Activated CD4-positive, alpha-beta T cell treated with anti-CD3 and anti-CD28 coated beads for 36 hours (primary cell): Measurements from ENCODE around the gene EVI5L. TPM values are rescaled to one million over a fixed set of nuclear protein-coding genes. Genes with fewer than 3 reads are reported as not detected.

Experiments
- ATAC-seq: fragments of 200-7000 bp; cut with Tn5 transposase; one replicate; pipeline ENCODE4 v1.10.0; 2021; ENCODE audit warnings: mild to moderate bottlenecking, moderate library complexity
- CTCF ChIA-PET: fragments of 350-600 bp; sonication (Branson Sonifier 250); formaldehyde crosslinking; loops from one replicate; lab custom pipeline; 2021; ENCODE audit warnings: antibody characterized with exemption; lab: Charles Lee
- POLR2A ChIA-PET: fragments of 350-600 bp; sonication (Branson Sonifier 250); formaldehyde crosslinking; loops from one replicate; lab custom pipeline; 2021; ENCODE audit warnings: antibody characterized with exemption, inconsistent platforms; lab: Charles Lee
- DNase-seq: peaks from one replicate; pipeline ENCODE4 v3.0.0-alpha.2; 2020
- H3K27ac Mint-ChIP-seq: one replicate; pipeline ENCODE4 v1.8.0; 2021; ENCODE audit warnings: mixed read lengths
- H3K27me3 Mint-ChIP-seq: one replicate; pipeline ENCODE4 v1.8.0; 2021; ENCODE audit warnings: mixed read lengths
- H3K36me3 Mint-ChIP-seq: one replicate; pipeline ENCODE4 v1.8.0; 2021; ENCODE audit warnings: low read depth, mixed read lengths
- H3K4me1 Mint-ChIP-seq: one replicate; pipeline ENCODE4 v1.8.0; 2021; ENCODE audit warnings: mixed read lengths
- H3K4me3 Mint-ChIP-seq: one replicate; pipeline ENCODE4 v1.8.0; 2021; ENCODE audit warnings: mild to moderate bottlenecking, moderate library complexity, mixed read lengths
- H3K9me3 Mint-ChIP-seq: one replicate; pipeline ENCODE4 v1.8.0; 2021; ENCODE audit warnings: low read depth, mixed read lengths
- intact Hi-C, 2 experiments: fragments of 100-400 bp; cut with DNase I in 1 of 2; cut with micrococcal nuclease in 1 of 2; formaldehyde crosslinking; loops; one replicate each; pipeline versions ENCODE4 v1.14.2 to v1.15.1; 2022 to 2024; cut with DNase I, micrococcal nuclease
- total RNA-seq, 2 experiments: library from RNA; stranded (reverse); gene quantifications; one replicate each; pipeline ENCODE4 v1.2.3, GENCODE V29; 2021

Gene EVI5L
- total RNA-seq, 2 experiments from 2014 or later: 4.8 to 5.9 TPM

DNA sequence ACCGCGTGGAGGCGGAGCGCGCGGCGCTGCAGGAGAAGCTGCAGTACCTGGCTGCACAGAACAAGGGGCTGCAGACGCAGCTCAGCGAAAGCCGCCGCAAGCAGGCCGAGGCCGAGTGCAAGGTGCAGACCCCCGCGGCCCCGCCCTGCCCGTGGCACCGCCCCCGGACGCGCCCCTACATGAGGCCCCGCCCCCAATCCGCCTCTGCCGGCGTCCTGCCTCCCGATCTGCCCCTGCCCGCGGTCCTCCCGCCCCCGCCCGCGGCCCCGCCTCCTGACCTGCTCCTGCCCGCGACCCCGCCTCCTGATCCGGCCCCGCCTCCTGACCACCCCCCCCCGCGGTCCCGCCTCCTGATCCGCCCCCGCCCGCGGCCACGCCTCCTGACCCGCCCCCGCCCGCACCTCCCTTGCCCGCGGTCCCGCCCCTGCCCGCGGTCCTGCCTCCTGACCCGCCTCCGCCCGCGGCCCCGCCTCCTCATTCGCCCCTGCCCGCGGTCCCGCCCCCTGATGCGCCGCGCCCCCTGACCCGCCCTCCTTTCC is 32.5 kb downstream of the EVI5L start:
- Mint-ChIP-seq H3K27ac (no peak overlapping the region), H3K36me3 (no peaks in the 10 kb centered on the region), H3K4me3 (peak overlapping the region; percentile 40), H3K4me1 (peaks cover 12% of the 10 kb centered on the region), H3K9me3 (no peaks in the 10 kb centered on the region), H3K27me3 (peaks cover 14% of the 10 kb centered on the region)
- ChIA-PET CTCF (interaction anchor here (1.0 to 2.1 kb wide), 7 partner anchors 11 to 81 kb away, joined by 3 to 10 read pairs (median 5); partner anchors contain the start of genes SNAPC2 and TIMM44), POLR2A (no interaction called here)
- intact Hi-C loops: loop anchor here in 1 of 2 experiments (1.0 kb wide), 4 partner anchors 8 to 58 kb away; partner anchors contain the start of gene SNAPC2
- peak; percentile 74 for ATAC-seq
- peak; percentile 95 for DNase-seq

- ChIA-PET POLR2A (no interaction called here), CTCF (interaction anchor here (0.5 to 1.6 kb wide), 3 partner anchors 16 to 460 kb away, joined by 4 read pairs; no protein-coding TSS in a partner anchor)
- Mint-ChIP-seq H3K4me1 (peaks cover 14% of the 10 kb centered on the region), H3K36me3 (no peaks in the 10 kb centered on the region), H3K9me3 (no peaks in the 10 kb centered on the region), H3K4me3 (no peak overlapping the region), H3K27ac (no peak overlapping the region), H3K27me3 (peaks cover 14% of the 10 kb centered on the region)
- DNase-seq (peak; percentile 41), ATAC-seq (no peak)
- intact Hi-C loops: no loop called here
Measured at GRCh38 chr19:7863157-7863970, 33.3 kb downstream of the EVI5L start.

DNA sequence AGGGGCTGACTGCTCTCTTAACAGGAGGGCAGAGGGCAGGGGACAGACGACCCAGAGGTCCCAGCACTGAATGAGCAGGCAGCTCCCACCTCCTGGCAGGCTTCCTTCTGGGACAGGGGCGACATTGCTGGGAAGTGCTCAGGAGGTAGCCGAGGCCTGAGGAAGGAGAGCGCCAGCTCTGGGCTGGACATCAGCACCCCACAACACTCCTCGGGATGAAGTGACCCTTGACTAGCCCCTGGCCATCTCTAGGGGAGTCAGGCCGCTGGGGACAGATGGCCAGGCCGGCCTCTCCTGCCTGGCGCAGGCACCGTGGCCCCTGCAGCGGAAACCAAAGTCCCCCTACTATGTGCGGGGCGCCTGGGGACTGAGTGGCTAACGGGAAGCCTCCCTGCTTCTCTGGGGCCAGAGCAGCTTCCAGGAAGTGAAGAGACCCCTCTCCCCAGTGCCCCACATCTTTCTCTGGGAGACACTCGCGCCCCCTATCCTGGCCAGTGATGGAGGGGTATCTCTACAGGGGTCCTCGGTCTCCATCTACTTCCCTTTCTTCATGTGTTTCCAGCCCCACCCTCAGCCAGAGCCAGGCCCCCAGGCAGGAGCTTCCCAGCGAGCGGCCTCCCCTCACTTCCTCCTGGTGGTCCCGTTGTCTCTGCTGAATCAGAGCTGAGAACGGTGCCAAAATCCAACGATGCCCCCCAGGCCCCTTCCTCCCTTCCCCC is 34.1 kb downstream of the EVI5L start:
- intact Hi-C loops: no loop called here
- H3K36me3 Mint-ChIP-seq: no peaks in the 10 kb centered on the region
- ChIA-PET CTCF (interaction anchor here (0.5 kb wide), 1 partner anchor 316 kb away, joined by 3 read pairs; no protein-coding TSS in a partner anchor), POLR2A (no interaction called here)
- peaks cover 21% of the 10 kb centered on the region for H3K4me1 Mint-ChIP-seq
- DNase-seq (no peak), ATAC-seq (no peak)
- H3K4me3 Mint-ChIP-seq: no peak overlapping the region
- no peaks in the 10 kb centered on the region for H3K9me3 Mint-ChIP-seq
- H3K27me3 Mint-ChIP-seq: peaks cover 14% of the 10 kb centered on the region
- no peak overlapping the region for H3K27ac Mint-ChIP-seq

DNA sequence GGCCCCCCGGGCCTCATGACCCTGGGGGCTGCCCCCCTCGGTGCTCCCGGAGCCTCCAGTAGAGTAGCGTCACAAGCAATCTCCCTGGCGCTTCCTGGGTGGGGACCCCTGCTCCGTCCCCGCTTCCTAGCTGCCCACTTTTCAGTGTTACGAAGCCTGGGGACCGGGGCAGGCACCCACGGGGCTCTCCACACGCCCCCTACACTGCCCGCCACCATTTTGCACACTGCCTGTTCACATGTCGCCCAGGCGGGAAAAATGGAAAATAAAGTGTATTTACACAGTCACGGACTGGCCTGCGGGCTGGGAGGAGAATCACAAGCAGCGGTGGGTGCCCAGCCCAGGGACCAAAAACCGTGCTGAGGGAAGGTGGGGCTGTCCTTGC is 34.7 kb downstream of the EVI5L start:
- CTCF ChIA-PET: interaction anchor here (0.5 kb wide), 1 partner anchor 317 kb away, joined by 3 read pairs; no protein-coding TSS in a partner anchor
- Mint-ChIP-seq H3K27me3 (peaks cover 14% of the 10 kb centered on the region), H3K4me1 (peaks cover 21% of the 10 kb centered on the region), H3K27ac (no peak overlapping the region), H3K36me3 (no peaks in the 10 kb centered on the region), H3K4me3 (no peak overlapping the region), H3K9me3 (no peaks in the 10 kb centered on the region)
- POLR2A ChIA-PET: no interaction called here
- ATAC-seq: no peak
- DNase-seq: no peak
- intact Hi-C loops: no loop called here

DNA sequence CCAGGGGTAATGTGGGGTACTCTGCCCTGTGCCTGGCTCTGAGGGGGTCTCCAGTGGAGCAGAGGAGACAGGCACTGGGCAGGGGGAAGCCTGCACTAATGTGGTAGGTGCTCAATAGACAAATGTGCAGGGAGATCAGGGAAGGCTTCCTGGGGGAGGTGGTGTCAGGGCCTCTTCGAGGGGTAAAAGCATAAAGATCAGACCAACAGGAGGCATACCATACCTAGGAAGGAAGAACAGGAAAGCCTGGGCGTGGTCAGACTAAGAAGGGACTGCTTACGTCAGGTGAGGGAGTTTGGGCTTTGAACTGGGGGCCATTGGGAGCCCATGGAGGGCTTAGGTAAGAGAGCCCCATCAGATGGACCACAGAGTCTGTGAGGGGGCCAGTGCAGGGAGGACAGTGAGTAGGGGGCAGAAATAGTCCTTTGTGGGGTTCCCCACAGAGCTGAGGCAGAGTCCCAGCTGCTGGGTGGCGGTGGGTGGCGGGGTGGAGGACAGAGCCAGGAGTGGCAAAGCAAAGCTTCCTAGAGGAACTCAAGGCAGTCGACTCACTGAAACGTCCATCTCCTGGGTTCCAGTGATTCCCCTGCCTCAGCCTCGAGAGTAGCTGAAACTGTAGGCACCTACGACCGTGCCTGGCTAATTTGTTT is 35.4 kb downstream of the EVI5L start:
- no peak for DNase-seq
- peaks cover 25% of the 10 kb centered on the region for H3K4me1 Mint-ChIP-seq
- peaks cover 14% of the 10 kb centered on the region for H3K27me3 Mint-ChIP-seq
- no peaks in the 10 kb centered on the region for H3K9me3 Mint-ChIP-seq
- no peak overlapping the region for H3K27ac Mint-ChIP-seq
- ChIA-PET CTCF (no interaction called here), POLR2A (no interaction called here)
- intact Hi-C loops: no loop called here
- no peak overlapping the region for H3K4me3 Mint-ChIP-seq
- no peak for ATAC-seq
- no peaks in the 10 kb centered on the region for H3K36me3 Mint-ChIP-seq

GRCh38 chr19:7866399-7867091 is 36.5 kb downstream of the EVI5L start:
- CTCF ChIA-PET: interaction anchor here (0.6 kb wide), 1 partner anchor 21 kb away, joined by 4 read pairs; no protein-coding TSS in a partner anchor
- intact Hi-C loops: no loop called here
- POLR2A ChIA-PET: no interaction called here
- no peaks in the 10 kb centered on the region for H3K36me3 Mint-ChIP-seq
- H3K27me3 Mint-ChIP-seq: peaks cover 14% of the 10 kb centered on the region
- peaks cover 35% of the 10 kb centered on the region for H3K4me1 Mint-ChIP-seq
- H3K4me3 Mint-ChIP-seq: no peak overlapping the region
- DNase-seq (no peak), ATAC-seq (no peak)
- no peaks in the 10 kb centered on the region for H3K9me3 Mint-ChIP-seq
- no peak overlapping the region for H3K27ac Mint-ChIP-seq

DNA sequence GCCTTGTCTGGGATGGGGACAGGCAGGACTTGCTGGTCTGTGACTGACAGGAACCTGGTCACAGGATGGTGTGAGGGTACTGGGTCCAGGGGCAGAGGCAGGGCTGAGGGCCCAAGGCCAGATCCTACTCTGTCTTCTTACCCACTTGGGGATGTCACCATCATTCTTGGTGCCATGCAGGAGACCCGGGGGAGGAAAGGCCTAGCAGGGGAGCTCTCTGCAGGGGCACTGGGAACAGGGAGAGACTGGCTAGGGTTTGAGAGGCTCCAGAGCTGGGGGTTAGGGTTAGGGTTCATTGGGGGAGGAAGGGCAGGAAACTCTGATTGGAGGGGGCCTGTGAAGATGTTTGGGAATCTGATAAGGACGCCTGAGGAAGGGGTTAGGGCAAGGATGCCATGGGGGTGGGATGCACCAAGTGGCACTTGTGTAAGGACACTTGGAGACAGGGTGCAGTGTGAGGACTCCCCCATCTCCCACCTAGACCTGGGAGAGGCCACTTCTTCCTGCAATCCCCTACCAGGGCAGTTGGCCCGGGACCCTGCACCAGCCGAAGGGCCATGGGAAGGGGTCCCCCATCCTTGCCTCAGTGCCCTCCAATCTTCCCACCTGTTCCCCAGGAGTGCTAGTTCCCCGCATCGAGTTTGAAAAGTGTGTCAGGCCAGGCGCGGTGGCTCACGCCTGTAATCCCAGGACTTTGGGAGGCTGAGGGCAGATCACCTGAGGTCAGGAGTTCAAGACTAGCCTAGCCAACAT is 37.2 kb downstream of the EVI5L start:
- CTCF ChIA-PET: interaction anchor here (2.5 kb wide), 1 partner anchor 52 kb away, joined by 32 read pairs; the partner anchor contains the start of gene SNAPC2
- peaks cover 41% of the 10 kb centered on the region for H3K4me1 Mint-ChIP-seq
- peaks cover 20% of the 10 kb centered on the region for H3K27me3 Mint-ChIP-seq
- ATAC-seq (no peak), DNase-seq (no peak)
- intact Hi-C loops: no loop called here
- POLR2A ChIA-PET: no interaction called here
- H3K27ac Mint-ChIP-seq: no peak overlapping the region
- H3K4me3 Mint-ChIP-seq: no peak overlapping the region
- no peaks in the 10 kb centered on the region for H3K36me3 Mint-ChIP-seq
- H3K9me3 Mint-ChIP-seq: no peaks in the 10 kb centered on the region

- H3K27me3 Mint-ChIP-seq: peaks cover 26% of the 10 kb centered on the region
- peak; percentile 63 for DNase-seq
- H3K4me1 Mint-ChIP-seq: peaks cover 43% of the 10 kb centered on the region
- no peaks in the 10 kb centered on the region for H3K36me3 Mint-ChIP-seq
- intact Hi-C loops: loop anchor here (2.0 kb wide), 4 partner anchors 39 to 239 kb away; partner anchors contain the start of genes ELAVL1 (in 1 of the 2), PET100 (in 1 of the 2), STXBP2 (in 1 of the 2) and XAB2 (in 1 of the 2)
- H3K27ac Mint-ChIP-seq: no peak overlapping the region
- ATAC-seq: no peak
- ChIA-PET CTCF (interaction anchor here (0.7 to 2.5 kb wide), 10 partner anchors 10 to 514 kb away, joined by 3 to 32 read pairs (median 4); partner anchors contain the start of genes MAP2K7, SNAPC2 and TIMM44), POLR2A (interaction anchor here (1.8 kb wide), 1 partner anchor 53 kb away, joined by 8 read pairs; the partner anchor contains the start of gene SNAPC2)
- H3K4me3 Mint-ChIP-seq: peak overlapping the region; percentile 70
- no peaks in the 10 kb centered on the region for H3K9me3 Mint-ChIP-seq
Measured at GRCh38 chr19:7868326-7868670, 38.3 kb downstream of the EVI5L start.

DNA sequence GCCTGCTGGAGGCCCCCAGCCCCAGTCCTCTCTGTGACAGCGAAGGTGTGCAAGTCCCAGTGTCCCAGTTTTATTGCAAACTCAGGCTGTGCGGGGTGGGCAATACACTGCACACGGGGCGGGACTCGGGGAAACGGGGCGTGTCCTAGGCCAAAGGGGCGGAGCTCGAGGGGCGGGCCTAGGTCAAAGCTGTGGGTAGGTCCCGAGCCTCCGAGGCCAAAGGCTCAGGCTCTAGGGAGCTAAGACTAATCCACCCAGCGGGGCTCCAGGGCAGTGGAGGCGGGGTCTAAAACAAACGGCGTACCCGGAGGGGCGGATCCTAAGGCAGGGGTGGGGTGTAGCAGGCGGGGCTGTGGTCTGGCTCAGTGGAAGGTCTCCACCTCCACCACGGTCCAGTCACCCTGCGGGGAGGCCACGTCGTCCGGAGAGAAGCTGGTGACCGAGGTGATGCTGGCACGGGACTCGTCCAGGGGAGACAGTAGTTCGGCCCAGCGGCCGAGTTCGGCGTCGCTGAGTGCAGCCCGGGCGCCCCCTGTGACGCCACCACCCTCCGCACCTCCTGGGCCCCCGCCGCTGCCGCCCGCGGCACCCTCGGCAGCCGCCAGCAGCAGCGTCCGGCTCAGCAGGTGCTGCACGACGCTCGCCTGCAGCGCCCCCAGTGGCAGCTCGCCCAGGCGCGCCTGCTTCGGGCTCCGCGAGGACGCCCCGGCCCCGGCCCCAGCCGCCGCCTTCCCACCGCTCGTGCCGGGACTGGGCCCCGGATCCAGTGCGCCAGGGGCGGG is 38.8 kb downstream of the EVI5L start:
- H3K27me3 Mint-ChIP-seq: peaks cover 29% of the 10 kb centered on the region
- H3K9me3 Mint-ChIP-seq: no peaks in the 10 kb centered on the region

More for the DNA sequence above, 38.8 kb downstream of the EVI5L start:
- peak overlapping the region; percentile 70 for H3K4me3 Mint-ChIP-seq
- CTCF ChIA-PET: interaction anchor here (0.7 to 2.5 kb wide), 19 partner anchors 11 to 771 kb away, joined by 3 to 32 read pairs (median 4); partner anchors contain the start of genes MAP2K7, SNAPC2 and TIMM44
- ATAC-seq: peak; percentile 75
- peak overlapping the region; percentile 51 for H3K27ac Mint-ChIP-seq
- H3K36me3 Mint-ChIP-seq: no peaks in the 10 kb centered on the region
- H3K4me1 Mint-ChIP-seq: peaks cover 47% of the 10 kb centered on the region
- POLR2A ChIA-PET: interaction anchor here (0.6 to 1.8 kb wide), 4 partner anchors 52 to 521 kb away, joined by 3 to 8 read pairs (median 3); partner anchors contain the start of genes RAB11B, SNAPC2 and TIMM44
- DNase-seq: peak; percentile 92
- intact Hi-C loops: loop anchor here (1.0 to 2.0 kb wide), 12 partner anchors 34 to 544 kb away; partner anchors contain the start of genes CERS4 (in 1 of the 2), ELAVL1 (in 1 of the 2), MAP2K7 (in 1 of the 2) and MARCHF2 (in 1 of the 2)
